AG10803 (cell line): ENCODE measurements around the gene NKX2-8.

Experiments
- DNase-seq: peaks from one replicate; pipeline ENCODE4 v3.0.0; 2010; ENCODE audit warnings: low read depth
- H3K4me3 ChIP-seq: 2 replicates; pipeline ENCODE4 v1.5.1; 2011; ENCODE audit warnings: mild to moderate bottlenecking, low read length, control low read depth
- CTCF ChIP-seq: conservative IDR thresholded peaks from 2 replicates; pipeline ENCODE4 v1.5.1; 2011; ENCODE audit warnings: mild to moderate bottlenecking, low read length, control low read depth, inconsistent platforms

NKX2-8 gene

DNA sequence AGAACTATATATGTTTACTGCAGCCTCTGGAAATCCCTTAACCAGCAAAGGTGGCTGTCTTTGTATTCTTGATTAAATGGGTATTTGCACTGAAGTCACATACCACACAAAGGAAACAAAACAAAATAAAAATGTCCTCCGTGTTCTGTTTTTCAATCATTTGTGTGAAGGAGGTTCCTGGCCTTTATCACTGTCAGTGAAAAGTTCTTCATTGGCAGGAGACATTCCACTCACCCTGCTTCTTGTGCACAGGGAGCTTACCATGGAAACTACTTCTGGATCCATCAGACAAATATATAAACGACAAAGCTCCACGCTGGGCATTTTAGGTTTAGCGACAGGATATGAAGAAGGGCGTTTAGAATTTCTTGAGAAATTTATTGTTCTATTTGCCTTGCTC is 5.7 kb upstream of the NKX2-8 start:
- TF ChIP-seq CTCF: no peak
- no peak overlapping the region for H3K4me3 ChIP-seq
- no peak for DNase-seq

- no peak for TF ChIP-seq CTCF
- no peak overlapping the region for H3K4me3 ChIP-seq
- no peak for DNase-seq
These were observed 2.7 kb upstream of the NKX2-8 start for GRCh38 chr14:36585100-36585499.

GRCh38 chr14:36583893-36584811 is 1.7 kb upstream of the NKX2-8 start:
- DNase-seq: no peak
- H3K4me3 ChIP-seq: no peak overlapping the region
- no peak for TF ChIP-seq CTCF

- no peak overlapping the region for H3K4me3 ChIP-seq
- no peak for DNase-seq
- no peak for TF ChIP-seq CTCF
These were observed 953 bp upstream of the NKX2-8 start for GRCh38 chr14:36583242-36583892.

- TF ChIP-seq CTCF: no peak
- DNase-seq: no peak
- H3K4me3 ChIP-seq: no peak overlapping the region
These were observed 444 bp upstream of the NKX2-8 start for GRCh38 chr14:36582874-36583241.

DNA sequence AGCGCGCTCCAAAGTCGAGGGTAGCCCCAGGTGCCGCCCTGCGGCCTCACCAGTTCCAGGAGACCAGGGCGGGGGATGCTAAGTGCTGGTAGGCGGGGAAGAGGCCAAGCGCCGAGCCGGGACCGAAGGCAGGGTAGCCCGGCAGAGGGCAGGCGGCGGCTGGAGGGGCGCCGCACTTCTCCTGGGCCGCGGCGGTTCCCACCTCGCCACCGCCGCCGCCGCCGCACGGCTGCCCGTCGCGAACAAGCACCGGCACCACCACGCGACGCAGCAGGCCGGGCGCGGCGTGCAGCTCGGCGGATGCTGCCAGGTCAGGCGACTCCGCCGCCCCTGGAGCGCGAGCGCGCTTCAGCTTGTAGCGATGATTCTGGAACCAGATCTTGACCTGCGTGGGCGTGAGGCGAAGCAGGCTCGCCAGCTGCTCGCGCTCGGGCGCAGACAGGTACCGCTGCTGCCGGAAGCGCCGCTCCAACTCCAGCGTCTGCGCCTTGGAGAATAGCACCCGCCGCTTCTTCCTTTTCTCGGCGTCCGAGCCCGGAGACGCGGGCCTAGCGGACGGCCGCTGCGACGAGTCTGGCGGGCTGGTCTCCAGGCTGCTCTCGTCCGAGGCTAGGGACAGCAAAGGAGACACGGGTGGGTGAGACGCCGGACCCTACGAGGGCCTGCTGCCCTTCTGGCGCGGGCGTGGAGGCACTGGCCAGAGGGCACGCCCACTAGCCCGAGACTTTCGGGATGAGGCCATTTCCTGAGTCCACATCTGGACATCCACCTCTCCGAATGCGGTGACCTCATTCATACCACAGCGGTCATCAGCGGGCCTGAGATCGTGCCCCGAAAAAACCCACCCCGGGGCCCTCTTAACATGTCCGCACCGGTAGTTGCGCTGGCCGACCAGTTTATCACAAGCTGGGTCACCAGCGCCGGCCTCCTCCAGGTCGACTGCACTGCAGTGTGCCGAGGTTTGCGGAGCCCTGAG is 1.3 kb downstream of the NKX2-8 start:
- TF ChIP-seq CTCF: no peak
- peak; percentile 24 for DNase-seq
- H3K4me3 ChIP-seq: peak overlapping the region; percentile 55
